SK-N-DZ (cell line): ENCODE results near the gene EXT2.

Source experiments
- DNase-seq: peaks from one replicate; pipeline ENCODE4 v3.0.0-alpha.2; 2015; ENCODE audit warnings: low spot score

Gene EXT2

GRCh38 chr11:44266056-44266780 lies 170.7 kb downstream of the EXT2 start:
- DNase-seq: no peak

- no peak for DNase-seq
These were observed 171.7 kb downstream of the EXT2 start for GRCh38 chr11:44267006-44267749.

GRCh38 chr11:44267750-44268613 lies 172.5 kb downstream of the EXT2 start:
- no peak for DNase-seq

- DNase-seq: no peak
These were observed 173.2 kb downstream of the EXT2 start for GRCh38 chr11:44268614-44269080.

GRCh38 chr11:44269369-44270351 lies 174.2 kb downstream of the EXT2 start:
- DNase-seq: no peak

GRCh38 chr11:44270403-44271273 lies 175.2 kb downstream of the EXT2 start:
- DNase-seq: no peak

GRCh38 chr11:44271286-44271685 lies 175.8 kb downstream of the EXT2 start:
- DNase-seq: no peak

- DNase-seq: no peak
These were observed 178.9 kb downstream of the EXT2 start for GRCh38 chr11:44274404-44274803.

- DNase-seq: no peak
These were observed 179.8 kb downstream of the EXT2 start for GRCh38 chr11:44275241-44275640.

- DNase-seq: no peak
These were observed 180.6 kb downstream of the EXT2 start for GRCh38 chr11:44275961-44276550.

- no peak for DNase-seq
These were observed 182.0 kb downstream of the EXT2 start for GRCh38 chr11:44277196-44278090.

GRCh38 chr11:44279483-44279882 lies 184.0 kb downstream of the EXT2 start:
- DNase-seq: no peak

- DNase-seq: no peak
These were observed 184.8 kb downstream of the EXT2 start for GRCh38 chr11:44280257-44280656.

GRCh38 chr11:44281151-44281550 lies 185.7 kb downstream of the EXT2 start:
- no peak for DNase-seq

GRCh38 chr11:44282620-44283019 lies 187.1 kb downstream of the EXT2 start:
- DNase-seq: no peak

- no peak for DNase-seq
These were observed 190.3 kb downstream of the EXT2 start for GRCh38 chr11:44285756-44286155.

- peak; percentile 42 for DNase-seq
These were observed 190.9 kb downstream of the EXT2 start for GRCh38 chr11:44286268-44286880.

GRCh38 chr11:44286911-44287310 lies 191.4 kb downstream of the EXT2 start:
- no peak for DNase-seq
